GM12865 (cell line): Measurements from ENCODE around the gene LDLRAD4.

Experiments used
- DNase-seq: peaks from one replicate; pipeline ENCODE4 v3.0.0; 2010; ENCODE audit warnings: low read depth
- H3K4me3 ChIP-seq: 2 replicates; pipeline ENCODE4 v1.5.1; 2011; ENCODE audit warnings: mild to moderate bottlenecking, low read depth, low read length, control low read depth
- TF ChIP-seq, protein P1 (sequence below): IDR thresholded peaks from 2 replicates; pipeline ENCODE4 v1.5.1; 2011; ENCODE audit warnings: low read length, control low read depth, low read depth, inconsistent platforms; ENCODE audit not compliant: insufficient read depth; ENCODE audit errors: missing control alignments

Gene LDLRAD4

DNA sequence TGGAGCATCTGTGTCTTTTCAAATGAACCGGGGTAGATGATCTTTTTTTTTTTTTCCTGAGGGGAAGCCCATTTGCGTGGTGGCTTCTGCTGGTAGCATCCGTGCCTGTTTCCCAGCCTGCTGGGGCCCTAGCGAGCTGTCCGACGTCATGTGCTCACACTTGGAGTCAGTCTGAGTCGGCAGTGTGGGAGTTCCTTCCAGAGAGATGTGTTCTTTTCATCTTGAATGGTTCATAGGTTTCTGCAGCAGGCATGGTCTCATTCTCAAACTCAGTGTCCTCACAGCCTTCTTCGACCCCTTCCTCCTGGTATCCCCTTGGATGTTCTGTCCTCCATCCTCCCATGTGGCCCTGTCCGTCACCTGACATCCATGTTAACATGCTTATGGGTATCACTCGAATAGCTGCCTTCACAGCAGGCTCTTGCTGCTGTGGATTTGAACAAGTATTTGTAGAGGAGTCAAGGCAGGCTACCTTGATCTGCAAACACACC lies 51.0 kb downstream of the LDLRAD4 start:
- DNase-seq = no peak
- TF ChIP-seq, protein P1, sequence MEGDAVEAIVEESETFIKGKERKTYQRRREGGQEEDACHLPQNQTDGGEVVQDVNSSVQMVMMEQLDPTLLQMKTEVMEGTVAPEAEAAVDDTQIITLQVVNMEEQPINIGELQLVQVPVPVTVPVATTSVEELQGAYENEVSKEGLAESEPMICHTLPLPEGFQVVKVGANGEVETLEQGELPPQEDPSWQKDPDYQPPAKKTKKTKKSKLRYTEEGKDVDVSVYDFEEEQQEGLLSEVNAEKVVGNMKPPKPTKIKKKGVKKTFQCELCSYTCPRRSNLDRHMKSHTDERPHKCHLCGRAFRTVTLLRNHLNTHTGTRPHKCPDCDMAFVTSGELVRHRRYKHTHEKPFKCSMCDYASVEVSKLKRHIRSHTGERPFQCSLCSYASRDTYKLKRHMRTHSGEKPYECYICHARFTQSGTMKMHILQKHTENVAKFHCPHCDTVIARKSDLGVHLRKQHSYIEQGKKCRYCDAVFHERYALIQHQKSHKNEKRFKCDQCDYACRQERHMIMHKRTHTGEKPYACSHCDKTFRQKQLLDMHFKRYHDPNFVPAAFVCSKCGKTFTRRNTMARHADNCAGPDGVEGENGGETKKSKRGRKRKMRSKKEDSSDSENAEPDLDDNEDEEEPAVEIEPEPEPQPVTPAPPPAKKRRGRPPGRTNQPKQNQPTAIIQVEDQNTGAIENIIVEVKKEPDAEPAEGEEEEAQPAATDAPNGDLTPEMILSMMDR = no peak
- no peak overlapping the region for H3K4me3 ChIP-seq

- TF ChIP-seq, protein P1 = no peak
- DNase-seq = no peak
- H3K4me3 ChIP-seq = no peak overlapping the region
Observed at GRCh38 chr18:13270279-13270855, 51.8 kb downstream of the LDLRAD4 start.

- DNase-seq = no peak
- TF ChIP-seq, protein P1 = no peak
- H3K4me3 ChIP-seq = no peak overlapping the region
Observed at GRCh38 chr18:13271302-13271911, 52.8 kb downstream of the LDLRAD4 start.

- H3K4me3 ChIP-seq = no peak overlapping the region
- TF ChIP-seq, protein P1 = no peak
- no peak for DNase-seq
Observed at GRCh38 chr18:13272416-13272815, 53.9 kb downstream of the LDLRAD4 start.

GRCh38 chr18:13273800-13274199 lies 55.2 kb downstream of the LDLRAD4 start:
- TF ChIP-seq, protein P1 = no peak
- no peak overlapping the region for H3K4me3 ChIP-seq

DNA sequence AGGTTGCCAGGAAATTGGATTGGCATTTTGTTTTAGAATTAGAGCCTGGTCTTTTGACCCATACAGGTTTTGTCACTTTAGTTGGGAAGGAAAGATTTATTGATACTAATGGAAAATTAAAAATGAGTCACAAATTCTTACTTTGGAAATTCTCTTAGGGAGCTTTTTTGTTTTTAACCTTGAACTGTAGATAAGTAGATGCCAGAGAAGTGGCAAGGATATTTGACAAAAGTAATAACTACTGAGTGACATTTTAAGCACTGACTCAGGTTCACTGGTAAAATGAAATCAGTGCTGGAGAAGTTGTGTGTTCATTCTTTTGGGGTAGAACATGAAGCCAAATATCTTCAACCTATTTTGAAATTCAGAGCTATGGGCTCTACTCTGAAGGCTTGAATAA lies 56.5 kb downstream of the LDLRAD4 start:
- TF ChIP-seq, protein P1 = no peak
- H3K4me3 ChIP-seq = no peak overlapping the region
- no peak for DNase-seq

More at GRCh38 chr18:13273800-13274199, 55.2 kb downstream of the LDLRAD4 start:
- no peak for DNase-seq
